Vagina (tissue), 2 donors: Measurements from ENCODE around the gene HYAL2.

Experiments
- CTCF ChIP-seq, 3 experiments: fragments of 450-650 bp in 2 of 3; fragments of 200-600 bp in 1 of 3; sonication (generic) in 1 of 3; IDR thresholded peaks; one replicate each; pipeline ENCODE4 v1.5.1; 2017 to 2019; ENCODE audit warnings: antibody characterized with exemption in 3 of 3, mild to moderate bottlenecking in 2 of 3, moderate library complexity in 2 of 3
- POLR2A ChIP-seq, 2 donors: fragments of 450-650 bp; IDR thresholded peaks; one replicate each; pipeline ENCODE4 v1.6.1; 2017; ENCODE audit warnings: antibody characterized with exemption in 2 of 2, mild to moderate bottlenecking in 2 of 2, moderate library complexity in 2 of 2
- POLR2AphosphoS5 ChIP-seq, 2 donors: sonication (generic); formaldehyde crosslinking; IDR thresholded peaks; one replicate each; pipeline ENCODE4 v1.9.0; 2017; ENCODE audit warnings: antibody characterized with exemption in 2 of 2, mild to moderate bottlenecking in 2 of 2, low read depth in 1 of 2; ENCODE audit not compliant: insufficient read depth in 1 of 2

DNA sequence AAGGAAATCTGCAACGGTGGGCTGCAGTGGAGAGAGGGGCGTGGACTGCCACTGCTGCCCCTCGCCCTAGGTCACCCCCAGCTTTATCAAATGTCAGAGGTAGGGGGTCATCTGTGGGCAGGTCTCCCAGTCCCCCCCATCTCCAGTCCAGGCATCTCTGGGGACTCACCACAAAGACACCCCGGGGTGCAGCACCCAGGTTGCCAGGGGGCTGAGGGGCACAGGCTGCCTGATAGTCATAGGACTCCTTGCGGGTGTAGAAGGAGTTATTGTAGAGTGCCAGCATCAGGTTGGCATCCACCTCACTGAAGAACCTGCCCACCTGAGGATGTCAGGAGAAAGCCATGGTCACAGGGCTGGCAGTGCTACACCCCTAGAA is 43.3 kb upstream of the HYAL2 start:
- no peak for TF ChIP-seq CTCF (IDR thresholded peaks at IDR 0.05)
- no peak for TF ChIP-seq POLR2A (IDR thresholded peaks at IDR 0.05)
- TF ChIP-seq POLR2AphosphoS5 (IDR thresholded peaks at IDR 0.05; ENCODE audit: insufficient read depth in 1 of 2, low read depth in 1 of 2) = no peak
